ENCODE measurements around the gene RRAS2.
"Not testable (repeated sequence)": the region's sequence is repeated elsewhere in the genome, so short reads cannot be mapped to it uniquely, and the experiment has no call there.

Gene RRAS2

GRCh38 chr11:14254533-14255237, 104.3 kb downstream of the RRAS2 start:
- no peak overlapping the region for H3K4me3 ChIP-seq (ENCODE audit: low read length)
- no peak for TF ChIP-seq ZNF274 (IDR thresholded peaks at IDR 0.05; ENCODE audit: low read depth, low read length)

- no peak overlapping the region for H3K4me3 ChIP-seq (ENCODE audit: low read length)
- no peak for TF ChIP-seq ZNF274 (IDR thresholded peaks at IDR 0.05; ENCODE audit: low read depth, low read length)
Observed at GRCh38 chr11:14253840-14254239, 105.1 kb downstream of the RRAS2 start.

- TF ChIP-seq ZNF274 (IDR thresholded peaks at IDR 0.05; ENCODE audit: low read depth, low read length), result no peak
- H3K4me3 ChIP-seq (ENCODE audit: low read length), result no peak overlapping the region
Observed at GRCh38 chr11:14253421-14253820, 105.6 kb downstream of the RRAS2 start.

GRCh38 chr11:14252501-14252900, 106.5 kb downstream of the RRAS2 start:
- not testable (repeated sequence) for H3K4me3 ChIP-seq (ENCODE audit: low read length)

GRCh38 chr11:14251754-14252153, 107.2 kb downstream of the RRAS2 start:
- H3K4me3 ChIP-seq (ENCODE audit: low read length), result no peak overlapping the region
- TF ChIP-seq ZNF274 (IDR thresholded peaks at IDR 0.05; ENCODE audit: low read depth, low read length), result no peak

- H3K4me3 ChIP-seq (ENCODE audit: low read length), result no peak overlapping the region
Observed at GRCh38 chr11:14249121-14249963, 109.6 kb downstream of the RRAS2 start.

GRCh38 chr11:14248580-14248981, 110.4 kb downstream of the RRAS2 start:
- TF ChIP-seq ZNF274 (IDR thresholded peaks at IDR 0.05; ENCODE audit: low read depth, low read length), result no peak
- no peak overlapping the region for H3K4me3 ChIP-seq (ENCODE audit: low read length)

More at GRCh38 chr11:14249121-14249963, 109.6 kb downstream of the RRAS2 start:
- TF ChIP-seq ZNF274 (IDR thresholded peaks at IDR 0.05; ENCODE audit: low read depth, low read length), result no peak

GRCh38 chr11:14245444-14245843, 113.5 kb downstream of the RRAS2 start:
- H3K4me3 ChIP-seq (ENCODE audit: low read length), result no peak overlapping the region
- no peak for TF ChIP-seq ZNF274 (IDR thresholded peaks at IDR 0.05; ENCODE audit: low read depth, low read length)

- H3K4me3 ChIP-seq (ENCODE audit: low read length), result no peak overlapping the region
- TF ChIP-seq ZNF274 (IDR thresholded peaks at IDR 0.05; ENCODE audit: low read depth, low read length), result no peak
Observed at GRCh38 chr11:14244926-14245325, 114.1 kb downstream of the RRAS2 start.

- no peak overlapping the region for H3K4me3 ChIP-seq (ENCODE audit: low read length)
- no peak for TF ChIP-seq ZNF274 (IDR thresholded peaks at IDR 0.05; ENCODE audit: low read depth, low read length)
Observed at GRCh38 chr11:14242733-14243132, 116.2 kb downstream of the RRAS2 start.

- no peak for TF ChIP-seq ZNF274 (IDR thresholded peaks at IDR 0.05; ENCODE audit: low read depth, low read length)
- H3K4me3 ChIP-seq (ENCODE audit: low read length), result no peak overlapping the region
Observed at GRCh38 chr11:14242187-14242586, 116.8 kb downstream of the RRAS2 start.

GRCh38 chr11:14240951-14241350, 118.0 kb downstream of the RRAS2 start:
- no peak for TF ChIP-seq ZNF274 (IDR thresholded peaks at IDR 0.05; ENCODE audit: low read depth, low read length)
- H3K4me3 ChIP-seq (ENCODE audit: low read length), result no peak overlapping the region

- TF ChIP-seq ZNF274 (IDR thresholded peaks at IDR 0.05; ENCODE audit: low read depth, low read length), result no peak
Observed at GRCh38 chr11:14240221-14240620, 118.8 kb downstream of the RRAS2 start.

GRCh38 chr11:14237444-14237961, 121.5 kb downstream of the RRAS2 start:
- no peak overlapping the region for H3K4me3 ChIP-seq (ENCODE audit: low read length)
- TF ChIP-seq ZNF274 (IDR thresholded peaks at IDR 0.05; ENCODE audit: low read depth, low read length), result no peak

More at GRCh38 chr11:14240221-14240620, 118.8 kb downstream of the RRAS2 start:
- no peak overlapping the region for H3K4me3 ChIP-seq (ENCODE audit: low read length)

GRCh38 chr11:14235701-14236100, 123.3 kb downstream of the RRAS2 start:
- no peak for TF ChIP-seq ZNF274 (IDR thresholded peaks at IDR 0.05; ENCODE audit: low read depth, low read length)
- H3K4me3 ChIP-seq (ENCODE audit: low read length), result no peak overlapping the region
